GM23338 (cell line): ENCODE data around the gene ARHGEF40. TPM values are rescaled to one million over a fixed set of nuclear protein-coding genes. Genes with fewer than 3 reads are reported as not detected.

Experiments
- ATAC-seq: fragments of 200-7000 bp; cut with Tn5 transposase; 3 replicates; pipeline ENCODE4 v1.9.1; 2020
- DNase-seq: peaks from one replicate; pipeline ENCODE4 v3.0.0-alpha.2; 2015; ENCODE audit warnings: low spot score
- H2AFZ ChIP-seq: fragments of 200-600 bp; sonication (generic); 2 replicates; pipeline ENCODE4 v1.8.0; 2016; ENCODE audit warnings: antibody characterized with exemption, mild to moderate bottlenecking, moderate library complexity
- H3F3A ChIP-seq: fragments of 200-600 bp; sonication (generic); replicated peaks from 2 replicates; pipeline ENCODE4 v1.8.0; 2017; ENCODE audit warnings: antibody characterized with exemption, mixed run types, low read depth
- H3K27ac ChIP-seq: fragments of 200-600 bp; sonication (generic); 2 replicates; pipeline ENCODE4 v1.6.1; 2016; ENCODE audit warnings: low read depth
- H3K27me3 ChIP-seq: fragments of 200-600 bp; sonication (generic); 2 replicates; pipeline ENCODE4 v1.8.0; 2016; ENCODE audit warnings: mild to moderate bottlenecking, mixed run types, moderate library complexity; ENCODE audit not compliant: insufficient read depth
- H3K36me3 ChIP-seq: fragments of 200-600 bp; sonication (generic); 2 replicates; pipeline ENCODE4 v1.8.0; 2016; ENCODE audit warnings: mild to moderate bottlenecking; ENCODE audit not compliant: insufficient read depth
- H3K4me1 ChIP-seq: fragments of 200-600 bp; sonication (generic); 2 replicates; pipeline ENCODE4 v1.8.0; 2016; ENCODE audit warnings: mild to moderate bottlenecking, moderate library complexity; ENCODE audit not compliant: insufficient read depth
- H3K4me2 ChIP-seq: fragments of 200-600 bp; sonication (generic); 2 replicates; pipeline ENCODE4 v1.7.1; 2017; ENCODE audit warnings: mixed run types
- H3K4me3 ChIP-seq: fragments of 200-600 bp; sonication (generic); 2 replicates; pipeline ENCODE4 v1.6.1; 2016; ENCODE audit warnings: mixed run types
- H3K79me2 ChIP-seq: fragments of 200-600 bp; sonication (generic); replicated peaks from 2 replicates; pipeline ENCODE4 v1.8.0; 2017; ENCODE audit warnings: mild to moderate bottlenecking; ENCODE audit not compliant: insufficient read depth
- H3K9me2 ChIP-seq: fragments of 200-600 bp; sonication (generic); 2 replicates; pipeline ENCODE4 v1.8.0; 2017; ENCODE audit not compliant: insufficient read depth
- H4K20me1 ChIP-seq: fragments of 200-600 bp; sonication (generic); replicated peaks from 2 replicates; pipeline ENCODE4 v1.8.0; 2017; ENCODE audit warnings: mild to moderate bottlenecking; ENCODE audit not compliant: insufficient read depth
- H3K27ac Mint-ChIP-seq: 2 replicates; pipeline ENCODE4 v1.8.0; 2020; ENCODE audit warnings: inconsistent platforms, mild to moderate bottlenecking, moderate library complexity, mixed read lengths
- H3K27me3 Mint-ChIP-seq: 3 replicates; pipeline ENCODE4 v1.8.0; 2022; ENCODE audit warnings: low read depth, mild to moderate bottlenecking, moderate library complexity, mixed read lengths, inconsistent platforms; ENCODE audit not compliant: insufficient read depth, poor library complexity
- H3K36me3 Mint-ChIP-seq: 3 replicates; pipeline ENCODE4 v1.8.0; 2021; ENCODE audit warnings: low read depth, mild to moderate bottlenecking, inconsistent platforms, moderate library complexity, mixed read lengths
- H3K4me1 Mint-ChIP-seq: 3 replicates; pipeline ENCODE4 v1.8.0; 2020; ENCODE audit warnings: mild to moderate bottlenecking, inconsistent platforms, mixed read lengths
- H3K4me3 Mint-ChIP-seq: 3 replicates; pipeline ENCODE4 v1.8.0; 2021; ENCODE audit warnings: moderate library complexity, mild to moderate bottlenecking, inconsistent platforms, mixed read lengths
- H3K9me3 Mint-ChIP-seq: 3 replicates; pipeline ENCODE4 v1.8.0; 2020; ENCODE audit warnings: moderate library complexity, mild to moderate bottlenecking, inconsistent platforms, mixed read lengths
- CREB1 ChIP-seq: fragments of 250-450 bp; sonication (Bioruptor Pico); IDR thresholded peaks from 2 replicates; pipeline ENCODE4 v1.5.0; 2020; ENCODE audit warnings: low read depth, mild to moderate bottlenecking, moderate library complexity
- EZH2 ChIP-seq: fragments of 200-600 bp; sonication (generic); IDR thresholded peaks from one replicate; pipeline ENCODE4 v1.8.0; 2017; ENCODE audit warnings: antibody characterized with exemption, mild to moderate bottlenecking, low read depth; ENCODE audit not compliant: unreplicated experiment
- EZH2phosphoT487 ChIP-seq: fragments of 200-600 bp; sonication (generic); IDR thresholded peaks from one replicate; pipeline ENCODE4 v1.8.1; 2018; ENCODE audit warnings: antibody characterized with exemption; ENCODE audit not compliant: unreplicated experiment
- JUNB ChIP-seq: IDR thresholded peaks from one replicate; pipeline ENCODE4 v1.6.1; 2016; ENCODE audit warnings: antibody characterized with exemption; ENCODE audit not compliant: unreplicated experiment
- NANOG ChIP-seq: IDR thresholded peaks from 2 replicates; pipeline ENCODE4 v1.6.1; 2016; ENCODE audit warnings: antibody characterized with exemption, borderline replicate concordance
- POLR2AphosphoS5 ChIP-seq: IDR thresholded peaks from 2 replicates; pipeline ENCODE4 v1.6.1; 2016; ENCODE audit warnings: antibody characterized with exemption, low read depth
- STAT1 ChIP-seq: IDR thresholded peaks from one replicate; pipeline ENCODE4 v1.6.1; 2016; ENCODE audit warnings: antibody characterized with exemption; ENCODE audit not compliant: unreplicated experiment
- ZNF114 ChIP-seq: fragments of 250-450 bp; sonication (Bioruptor Pico); IDR thresholded peaks from 2 replicates; pipeline ENCODE4 v1.5.0; 2020; ENCODE audit warnings: mild to moderate bottlenecking, moderate library complexity
- ZNF331 ChIP-seq: fragments of 250-450 bp; sonication (Bioruptor Pico); IDR thresholded peaks from 2 replicates; pipeline ENCODE4 v1.5.0; 2020; ENCODE audit warnings: low read depth, mild to moderate bottlenecking, moderate library complexity
- polyA plus RNA-seq: library from polyadenylated mRNA; unstranded; fragments of >200 nt; fragmentation: Nextera tagmentation; extraction: Ambion mirVana; gene quantifications from 2 replicates; pipeline ENCODE4 v1.2.1, GENCODE V29; 2016
- total RNA-seq: library from RNA; depleted of rRNA; stranded (reverse); fragments of >200 nt; shearing (Covaris generic); gene quantifications from 2 replicates; pipeline ENCODE4 v1.2.3, GENCODE V29; 2014
- TF ChIP-seq, protein P1 (sequence below): fragments of 250-450 bp; sonication (Bioruptor Pico); IDR thresholded peaks from 2 replicates; pipeline ENCODE4 v1.5.0; 2020; ENCODE audit warnings: mild to moderate bottlenecking, moderate library complexity
- TF ChIP-seq, protein P2 (sequence below), 2 experiments: fragments of 200-600 bp in 1 of 2; sonication (generic) in 1 of 2; conservative IDR thresholded peaks; 2 replicates each; pipeline versions ENCODE4 v1.5.1 to v1.6.1; 2016 to 2017; ENCODE audit warnings: antibody characterized with exemption in 2 of 2, low read depth in 2 of 2, mild to moderate bottlenecking in 2 of 2, moderate library complexity in 1 of 2
- TF ChIP-seq, protein P3 (sequence below): IDR thresholded peaks from 2 replicates; pipeline ENCODE4 v1.6.1; 2016; ENCODE audit warnings: antibody characterized with exemption
- TF ChIP-seq, protein P4 (sequence below): IDR thresholded peaks from one replicate; pipeline ENCODE4 v1.6.1; 2018; ENCODE audit warnings: antibody characterized with exemption; ENCODE audit not compliant: unreplicated experiment

Gene ARHGEF40
- total and polyA plus RNA-seq, 2 experiments from 2014 or later = 17.7 to 44.6 TPM

DNA sequence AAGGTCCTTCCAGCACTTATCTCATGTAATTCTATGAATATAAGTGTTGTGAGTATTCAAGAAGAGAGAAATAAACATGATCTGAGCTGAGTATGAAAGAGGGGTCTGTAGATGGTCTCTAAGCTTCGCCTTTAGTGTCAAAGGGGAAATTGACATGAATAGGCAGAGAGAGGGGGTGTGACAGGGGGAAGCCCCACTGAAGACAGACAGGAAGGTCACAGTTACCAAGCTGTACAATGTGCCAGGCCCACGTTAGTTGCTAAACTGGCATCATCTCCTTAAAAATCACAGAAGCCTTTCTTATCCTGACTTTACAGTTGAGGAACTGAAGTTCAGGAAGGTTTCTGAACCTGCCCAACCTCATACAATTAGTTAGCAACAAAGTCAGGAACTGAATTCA lies 7.6 kb downstream of the ARHGEF40 start:
- H3K27ac Mint-ChIP-seq = no peak overlapping the region
- H4K20me1 ChIP-seq = peaks cover 3% of the 10 kb centered on the region
- no peaks in the 10 kb centered on the region; the same call in 1 of the 3 replicates for H3K9me3 Mint-ChIP-seq

More for the DNA sequence above, 7.6 kb downstream of the ARHGEF40 start:
- peaks cover 3% of the 10 kb centered on the region for H3K4me1 ChIP-seq
- no peak overlapping the region for H3K4me2 ChIP-seq
- peaks cover 17% of the 10 kb centered on the region; the same call in 1 of the 2 replicates for H3K36me3 ChIP-seq
- TF ChIP-seq, protein P1, sequence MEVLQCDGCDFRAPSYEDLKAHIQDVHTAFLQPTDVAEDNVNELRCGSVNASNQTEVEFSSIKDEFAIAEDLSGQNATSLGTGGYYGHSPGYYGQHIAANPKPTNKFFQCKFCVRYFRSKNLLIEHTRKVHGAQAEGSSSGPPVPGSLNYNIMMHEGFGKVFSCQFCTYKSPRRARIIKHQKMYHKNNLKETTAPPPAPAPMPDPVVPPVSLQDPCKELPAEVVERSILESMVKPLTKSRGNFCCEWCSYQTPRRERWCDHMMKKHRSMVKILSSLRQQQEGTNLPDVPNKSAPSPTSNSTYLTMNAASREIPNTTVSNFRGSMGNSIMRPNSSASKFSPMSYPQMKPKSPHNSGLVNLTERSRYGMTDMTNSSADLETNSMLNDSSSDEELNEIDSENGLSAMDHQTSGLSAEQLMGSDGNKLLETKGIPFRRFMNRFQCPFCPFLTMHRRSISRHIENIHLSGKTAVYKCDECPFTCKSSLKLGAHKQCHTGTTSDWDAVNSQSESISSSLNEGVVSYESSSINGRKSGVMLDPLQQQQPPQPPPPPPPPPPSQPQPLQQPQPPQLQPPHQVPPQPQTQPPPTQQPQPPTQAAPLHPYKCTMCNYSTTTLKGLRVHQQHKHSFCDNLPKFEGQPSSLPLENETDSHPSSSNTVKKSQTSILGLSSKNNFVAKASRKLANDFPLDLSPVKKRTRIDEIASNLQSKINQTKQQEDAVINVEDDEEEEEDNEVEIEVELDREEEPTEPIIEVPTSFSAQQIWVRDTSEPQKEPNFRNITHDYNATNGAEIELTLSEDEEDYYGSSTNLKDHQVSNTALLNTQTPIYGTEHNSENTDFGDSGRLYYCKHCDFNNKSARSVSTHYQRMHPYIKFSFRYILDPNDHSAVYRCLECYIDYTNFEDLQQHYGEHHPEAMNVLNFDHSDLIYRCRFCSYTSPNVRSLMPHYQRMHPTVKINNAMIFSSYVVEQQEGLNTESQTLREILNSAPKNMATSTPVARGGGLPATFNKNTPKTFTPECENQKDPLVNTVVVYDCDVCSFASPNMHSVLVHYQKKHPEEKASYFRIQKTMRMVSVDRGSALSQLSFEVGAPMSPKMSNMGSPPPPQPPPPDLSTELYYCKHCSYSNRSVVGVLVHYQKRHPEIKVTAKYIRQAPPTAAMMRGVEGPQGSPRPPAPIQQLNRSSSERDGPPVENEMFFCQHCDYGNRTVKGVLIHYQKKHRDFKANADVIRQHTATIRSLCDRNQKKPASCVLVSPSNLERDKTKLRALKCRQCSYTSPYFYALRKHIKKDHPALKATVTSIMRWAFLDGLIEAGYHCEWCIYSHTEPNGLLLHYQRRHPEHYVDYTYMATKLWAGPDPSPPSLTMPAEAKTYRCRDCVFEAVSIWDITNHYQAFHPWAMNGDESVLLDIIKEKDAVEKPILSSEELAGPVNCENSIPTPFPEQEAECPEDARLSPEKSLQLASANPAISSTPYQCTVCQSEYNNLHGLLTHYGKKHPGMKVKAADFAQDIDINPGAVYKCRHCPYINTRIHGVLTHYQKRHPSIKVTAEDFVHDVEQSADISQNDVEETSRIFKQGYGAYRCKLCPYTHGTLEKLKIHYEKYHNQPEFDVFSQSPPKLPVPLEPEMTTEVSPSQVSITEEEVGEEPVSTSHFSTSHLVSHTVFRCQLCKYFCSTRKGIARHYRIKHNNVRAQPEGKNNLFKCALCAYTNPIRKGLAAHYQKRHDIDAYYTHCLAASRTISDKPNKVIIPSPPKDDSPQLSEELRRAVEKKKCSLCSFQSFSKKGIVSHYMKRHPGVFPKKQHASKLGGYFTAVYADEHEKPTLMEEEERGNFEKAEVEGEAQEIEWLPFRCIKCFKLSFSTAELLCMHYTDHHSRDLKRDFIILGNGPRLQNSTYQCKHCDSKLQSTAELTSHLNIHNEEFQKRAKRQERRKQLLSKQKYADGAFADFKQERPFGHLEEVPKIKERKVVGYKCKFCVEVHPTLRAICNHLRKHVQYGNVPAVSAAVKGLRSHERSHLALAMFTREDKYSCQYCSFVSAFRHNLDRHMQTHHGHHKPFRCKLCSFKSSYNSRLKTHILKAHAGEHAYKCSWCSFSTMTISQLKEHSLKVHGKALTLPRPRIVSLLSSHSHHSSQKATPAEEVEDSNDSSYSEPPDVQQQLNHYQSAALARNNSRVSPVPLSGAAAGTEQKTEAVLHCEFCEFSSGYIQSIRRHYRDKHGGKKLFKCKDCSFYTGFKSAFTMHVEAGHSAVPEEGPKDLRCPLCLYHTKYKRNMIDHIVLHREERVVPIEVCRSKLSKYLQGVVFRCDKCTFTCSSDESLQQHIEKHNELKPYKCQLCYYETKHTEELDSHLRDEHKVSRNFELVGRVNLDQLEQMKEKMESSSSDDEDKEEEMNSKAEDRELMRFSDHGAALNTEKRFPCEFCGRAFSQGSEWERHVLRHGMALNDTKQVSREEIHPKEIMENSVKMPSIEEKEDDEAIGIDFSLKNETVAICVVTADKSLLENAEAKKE (CRISPR knock-in tag) = no peak
- TF ChIP-seq, protein P2, sequence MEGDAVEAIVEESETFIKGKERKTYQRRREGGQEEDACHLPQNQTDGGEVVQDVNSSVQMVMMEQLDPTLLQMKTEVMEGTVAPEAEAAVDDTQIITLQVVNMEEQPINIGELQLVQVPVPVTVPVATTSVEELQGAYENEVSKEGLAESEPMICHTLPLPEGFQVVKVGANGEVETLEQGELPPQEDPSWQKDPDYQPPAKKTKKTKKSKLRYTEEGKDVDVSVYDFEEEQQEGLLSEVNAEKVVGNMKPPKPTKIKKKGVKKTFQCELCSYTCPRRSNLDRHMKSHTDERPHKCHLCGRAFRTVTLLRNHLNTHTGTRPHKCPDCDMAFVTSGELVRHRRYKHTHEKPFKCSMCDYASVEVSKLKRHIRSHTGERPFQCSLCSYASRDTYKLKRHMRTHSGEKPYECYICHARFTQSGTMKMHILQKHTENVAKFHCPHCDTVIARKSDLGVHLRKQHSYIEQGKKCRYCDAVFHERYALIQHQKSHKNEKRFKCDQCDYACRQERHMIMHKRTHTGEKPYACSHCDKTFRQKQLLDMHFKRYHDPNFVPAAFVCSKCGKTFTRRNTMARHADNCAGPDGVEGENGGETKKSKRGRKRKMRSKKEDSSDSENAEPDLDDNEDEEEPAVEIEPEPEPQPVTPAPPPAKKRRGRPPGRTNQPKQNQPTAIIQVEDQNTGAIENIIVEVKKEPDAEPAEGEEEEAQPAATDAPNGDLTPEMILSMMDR (conservative IDR thresholded peaks at IDR 0.05; ENCODE audit: low read depth in 2 of 2) = no peak
- no peak for TF ChIP-seq EZH2
- TF ChIP-seq JUNB = no peak
- TF ChIP-seq, protein P3, sequence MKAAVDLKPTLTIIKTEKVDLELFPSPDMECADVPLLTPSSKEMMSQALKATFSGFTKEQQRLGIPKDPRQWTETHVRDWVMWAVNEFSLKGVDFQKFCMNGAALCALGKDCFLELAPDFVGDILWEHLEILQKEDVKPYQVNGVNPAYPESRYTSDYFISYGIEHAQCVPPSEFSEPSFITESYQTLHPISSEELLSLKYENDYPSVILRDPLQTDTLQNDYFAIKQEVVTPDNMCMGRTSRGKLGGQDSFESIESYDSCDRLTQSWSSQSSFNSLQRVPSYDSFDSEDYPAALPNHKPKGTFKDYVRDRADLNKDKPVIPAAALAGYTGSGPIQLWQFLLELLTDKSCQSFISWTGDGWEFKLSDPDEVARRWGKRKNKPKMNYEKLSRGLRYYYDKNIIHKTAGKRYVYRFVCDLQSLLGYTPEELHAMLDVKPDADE = no peak
- no peak for TF ChIP-seq EZH2phosphoT487
- TF ChIP-seq POLR2AphosphoS5 = no peak
- no peak for TF ChIP-seq ZNF114 (CRISPR knock-in tag)
- no peak for TF ChIP-seq STAT1
- TF ChIP-seq NANOG = no peak
- TF ChIP-seq, protein P4, sequence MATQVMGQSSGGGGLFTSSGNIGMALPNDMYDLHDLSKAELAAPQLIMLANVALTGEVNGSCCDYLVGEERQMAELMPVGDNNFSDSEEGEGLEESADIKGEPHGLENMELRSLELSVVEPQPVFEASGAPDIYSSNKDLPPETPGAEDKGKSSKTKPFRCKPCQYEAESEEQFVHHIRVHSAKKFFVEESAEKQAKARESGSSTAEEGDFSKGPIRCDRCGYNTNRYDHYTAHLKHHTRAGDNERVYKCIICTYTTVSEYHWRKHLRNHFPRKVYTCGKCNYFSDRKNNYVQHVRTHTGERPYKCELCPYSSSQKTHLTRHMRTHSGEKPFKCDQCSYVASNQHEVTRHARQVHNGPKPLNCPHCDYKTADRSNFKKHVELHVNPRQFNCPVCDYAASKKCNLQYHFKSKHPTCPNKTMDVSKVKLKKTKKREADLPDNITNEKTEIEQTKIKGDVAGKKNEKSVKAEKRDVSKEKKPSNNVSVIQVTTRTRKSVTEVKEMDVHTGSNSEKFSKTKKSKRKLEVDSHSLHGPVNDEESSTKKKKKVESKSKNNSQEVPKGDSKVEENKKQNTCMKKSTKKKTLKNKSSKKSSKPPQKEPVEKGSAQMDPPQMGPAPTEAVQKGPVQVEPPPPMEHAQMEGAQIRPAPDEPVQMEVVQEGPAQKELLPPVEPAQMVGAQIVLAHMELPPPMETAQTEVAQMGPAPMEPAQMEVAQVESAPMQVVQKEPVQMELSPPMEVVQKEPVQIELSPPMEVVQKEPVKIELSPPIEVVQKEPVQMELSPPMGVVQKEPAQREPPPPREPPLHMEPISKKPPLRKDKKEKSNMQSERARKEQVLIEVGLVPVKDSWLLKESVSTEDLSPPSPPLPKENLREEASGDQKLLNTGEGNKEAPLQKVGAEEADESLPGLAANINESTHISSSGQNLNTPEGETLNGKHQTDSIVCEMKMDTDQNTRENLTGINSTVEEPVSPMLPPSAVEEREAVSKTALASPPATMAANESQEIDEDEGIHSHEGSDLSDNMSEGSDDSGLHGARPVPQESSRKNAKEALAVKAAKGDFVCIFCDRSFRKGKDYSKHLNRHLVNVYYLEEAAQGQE = no peak
- no peak for TF ChIP-seq CREB1 (CRISPR knock-in tag)
- no peak for TF ChIP-seq ZNF331 (CRISPR knock-in tag)
- H3K79me2 ChIP-seq = peaks cover under 1% of the 10 kb centered on the region; the same call in 1 of the 2 replicates
- DNase-seq (no peak), ATAC-seq (no peak)
- Mint-ChIP-seq H3K4me3 (no peak overlapping the region), H3K27me3 (peaks cover 4% of the 10 kb centered on the region), H3K36me3 (peaks cover 86% of the 10 kb centered on the region), H3K4me1 (peaks cover 8% of the 10 kb centered on the region)
- H3K27me3 ChIP-seq = no peaks in the 10 kb centered on the region
- no peak overlapping the region for H3K27ac ChIP-seq
- no peak overlapping the region for H2AFZ ChIP-seq
- H3F3A ChIP-seq = no peaks in the 10 kb centered on the region
- H3K9me2 ChIP-seq = no peaks in the 10 kb centered on the region
- no peak overlapping the region for H3K4me3 ChIP-seq
